ENCODE data around the gene DRD2.

DRD2 gene

GRCh38 chr11:113363406-113363805 lies 111.8 kb downstream of the DRD2 start:
- DNase-seq, result no peak

Measured in activated CD8-positive, alpha-beta memory T cell treated with anti-CD3 and anti-CD28 coated beads for 24 hours (primary cell).